Panc1 (cell line): Measurements from ENCODE around the gene SMG6. TPM values are rescaled to one million over a fixed set of nuclear protein-coding genes. Genes with fewer than 3 reads are reported as not detected.

Experiments used
- ATAC-seq: fragments of 200-7000 bp; cut with Tn5 transposase; 2 replicates; pipeline ENCODE4 v1.9.1; 2020; ENCODE audit warnings: mild to moderate bottlenecking, moderate library complexity
- BruUV-seq: library from RNA; stranded (reverse); fragments of 400-500 nt; replicated peaks from 2 replicates; lab custom pipeline; 2021; lab: Mats Ljungman, UMichigan
- CTCF ChIA-PET: fragments of 300-600 bp; sonication (Branson Sonifier 250); formaldehyde crosslinking; loops from one replicate; lab custom pipeline; 2022; ENCODE audit warnings: antibody characterized with exemption; lab: Charles Lee
- POLR2A ChIA-PET: fragments of 300-600 bp; sonication (Branson Sonifier 250); formaldehyde crosslinking; loops from one replicate; lab custom pipeline; 2022; ENCODE audit warnings: antibody characterized with exemption; lab: Charles Lee
- DNase-seq: peaks from one replicate; pipeline ENCODE4 v3.0.0-alpha.2; 2010; ENCODE audit warnings: low read depth, low spot score
- H3K27ac ChIP-seq: 2 replicates; pipeline ENCODE4 v1.5.1; 2011; ENCODE audit warnings: mild to moderate bottlenecking, low read length, inconsistent platforms
- H3K27me3 ChIP-seq: fragments of 200-500 bp; sonication (Bioruptor generic); 2 replicates; pipeline ENCODE4 v1.6.0; 2014; ENCODE audit warnings: low read length, inconsistent platforms; ENCODE audit not compliant: control insufficient read depth, insufficient read depth
- H3K36me3 ChIP-seq: fragments of 200-500 bp; sonication (Bioruptor generic); 2 replicates; pipeline ENCODE4 v1.5.1; 2014; ENCODE audit warnings: inconsistent platforms, mild to moderate bottlenecking, low read length, moderate library complexity; ENCODE audit not compliant: control insufficient read depth, insufficient read depth
- H3K4me1 ChIP-seq: 2 replicates; pipeline ENCODE4 v1.5.1; 2011; ENCODE audit warnings: inconsistent platforms, mild to moderate bottlenecking, low read length, moderate library complexity; ENCODE audit not compliant: control insufficient read depth, insufficient read depth
- H3K4me3 ChIP-seq, 2 experiments: 2 replicates each; pipeline ENCODE4 v1.5.1; 2011 to 2012; ENCODE audit warnings: low read depth in 2 of 2, low read length in 2 of 2, mild to moderate bottlenecking in 2 of 2, inconsistent platforms in 1 of 2, moderate library complexity in 1 of 2
- H3K9me3 ChIP-seq: fragments of 200-500 bp; sonication (Bioruptor generic); 2 replicates; pipeline ENCODE4 v1.5.1; 2014; ENCODE audit warnings: low read depth, mild to moderate bottlenecking, inconsistent platforms, low read length, moderate library complexity; ENCODE audit not compliant: control insufficient read depth, insufficient read depth
- POLR2AphosphoS5 ChIP-seq: IDR thresholded peaks from 2 replicates; pipeline ENCODE4 v1.6.1; 2012; ENCODE audit warnings: mild to moderate bottlenecking, low read depth, low read length, moderate library complexity
- SIN3A ChIP-seq: IDR thresholded peaks from 2 replicates; pipeline ENCODE4 v1.6.1; 2012; ENCODE audit warnings: low read depth, mild to moderate bottlenecking, low read length, moderate library complexity, borderline replicate concordance; ENCODE audit not compliant: insufficient read depth
- TCF7L2 ChIP-seq: IDR thresholded peaks from 2 replicates; pipeline ENCODE4 v1.6.1; 2011; ENCODE audit warnings: mild to moderate bottlenecking, low read depth, low read length, inconsistent platforms
- in situ Hi-C: cut with HindIII; loops from 2 replicates; pipeline ENCODE4 v1.10.0; 2016; ENCODE audit warnings: low sequenced_read_pairs, low pct_unique_long_range_greater_than_20kb
- intact Hi-C: fragments of 100-400 bp; cut with micrococcal nuclease; formaldehyde crosslinking; loops from one replicate; pipeline ENCODE4 v1.10.0; 2022; ENCODE audit not compliant: unreplicated experiment
- total RNA-seq: library from RNA; stranded (reverse); gene quantifications from one replicate; pipeline ENCODE4 v1.2.1, GENCODE V29; 2021; ENCODE audit not compliant: unreplicated experiment
- TF ChIP-seq, protein P1 (sequence below): fragments of 450-650 bp; IDR thresholded peaks from 2 replicates; pipeline ENCODE4 v1.5.1; 2017; ENCODE audit warnings: mild to moderate bottlenecking
- TF ChIP-seq, protein P2 (sequence below), 2 experiments: IDR thresholded peaks; 2 replicates each; pipeline ENCODE4 v1.6.1; 2011 to 2012; ENCODE audit warnings: low read depth in 2 of 2, control low read depth in 1 of 2, low read length in 1 of 2, mild to moderate bottlenecking in 1 of 2, moderate library complexity in 1 of 2; ENCODE audit not compliant: insufficient read depth in 1 of 2

SMG6 gene
- total RNA-seq, 1 experiment from 2014 or later = 17.8 TPM

DNA sequence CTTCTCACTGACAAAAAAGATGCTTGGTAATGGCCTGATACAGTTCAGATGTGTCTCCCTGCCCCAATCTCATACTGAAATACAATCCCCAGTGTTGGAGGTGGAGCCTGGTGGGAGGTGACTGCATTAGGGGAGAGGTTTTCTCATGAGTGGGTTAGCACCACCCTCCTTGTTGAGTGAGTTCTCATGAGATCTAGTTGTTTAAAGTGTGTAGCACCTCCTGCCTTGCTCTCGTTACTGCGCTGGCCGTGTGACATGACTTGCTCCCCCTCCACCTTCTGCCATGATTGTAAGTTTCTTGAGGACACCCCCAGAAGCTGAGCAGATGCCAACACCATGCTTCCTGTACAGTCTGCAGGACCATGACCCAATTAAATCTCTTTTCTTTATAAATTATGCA lies 27.7 kb upstream of the SMG6 start:
- peaks cover 51% of the 10 kb centered on the region for H3K36me3 ChIP-seq

DNA sequence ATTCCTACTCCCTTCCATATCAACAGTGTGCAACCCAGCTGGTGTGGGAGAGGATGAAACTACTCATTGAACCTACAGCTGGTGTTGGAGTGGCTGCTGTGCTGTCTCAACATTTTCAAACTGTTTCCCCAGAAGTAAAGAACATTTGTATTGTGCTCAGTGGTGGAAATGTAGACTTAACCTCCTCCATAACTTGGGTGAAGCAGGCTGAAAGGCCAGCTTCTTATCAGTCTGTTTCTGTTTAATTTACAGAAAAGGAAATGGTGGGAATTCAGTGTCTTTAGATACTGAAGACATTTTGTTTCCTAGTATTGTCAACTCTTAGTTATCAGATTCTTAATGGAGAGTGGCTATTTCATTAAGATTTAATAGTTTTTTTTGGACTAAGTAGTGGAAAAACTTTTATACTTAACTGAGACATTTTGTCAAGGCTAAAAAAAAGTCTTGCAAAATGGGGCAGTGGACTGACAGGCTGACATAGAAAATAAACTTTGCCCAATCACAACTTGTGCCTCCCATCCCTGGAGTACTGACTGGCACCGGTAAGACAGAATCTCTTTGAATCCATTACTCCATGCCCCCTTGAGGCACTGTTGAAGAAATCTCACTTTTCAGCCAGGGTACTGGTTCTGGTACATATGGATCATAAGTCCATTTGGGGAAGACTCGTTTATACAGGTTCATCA lies 20.2 kb upstream of the SMG6 start:
- DNase-seq = no peak
- Histone ChIP-seq H3K27ac (no peak overlapping the region), H3K9me3 (no peaks in the 10 kb centered on the region), H3K27me3 (no peaks in the 10 kb centered on the region), H3K4me1 (no peaks in the 10 kb centered on the region), H3K4me3 (no peak overlapping the region), H3K36me3 (peaks cover 31% of the 10 kb centered on the region)
- intact Hi-C loops = no loop called here
- no peak for TF ChIP-seq POLR2AphosphoS5
- TF ChIP-seq, protein P1, sequence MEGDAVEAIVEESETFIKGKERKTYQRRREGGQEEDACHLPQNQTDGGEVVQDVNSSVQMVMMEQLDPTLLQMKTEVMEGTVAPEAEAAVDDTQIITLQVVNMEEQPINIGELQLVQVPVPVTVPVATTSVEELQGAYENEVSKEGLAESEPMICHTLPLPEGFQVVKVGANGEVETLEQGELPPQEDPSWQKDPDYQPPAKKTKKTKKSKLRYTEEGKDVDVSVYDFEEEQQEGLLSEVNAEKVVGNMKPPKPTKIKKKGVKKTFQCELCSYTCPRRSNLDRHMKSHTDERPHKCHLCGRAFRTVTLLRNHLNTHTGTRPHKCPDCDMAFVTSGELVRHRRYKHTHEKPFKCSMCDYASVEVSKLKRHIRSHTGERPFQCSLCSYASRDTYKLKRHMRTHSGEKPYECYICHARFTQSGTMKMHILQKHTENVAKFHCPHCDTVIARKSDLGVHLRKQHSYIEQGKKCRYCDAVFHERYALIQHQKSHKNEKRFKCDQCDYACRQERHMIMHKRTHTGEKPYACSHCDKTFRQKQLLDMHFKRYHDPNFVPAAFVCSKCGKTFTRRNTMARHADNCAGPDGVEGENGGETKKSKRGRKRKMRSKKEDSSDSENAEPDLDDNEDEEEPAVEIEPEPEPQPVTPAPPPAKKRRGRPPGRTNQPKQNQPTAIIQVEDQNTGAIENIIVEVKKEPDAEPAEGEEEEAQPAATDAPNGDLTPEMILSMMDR = no peak
- TF ChIP-seq SIN3A = no peak
- TF ChIP-seq, protein P2, sequence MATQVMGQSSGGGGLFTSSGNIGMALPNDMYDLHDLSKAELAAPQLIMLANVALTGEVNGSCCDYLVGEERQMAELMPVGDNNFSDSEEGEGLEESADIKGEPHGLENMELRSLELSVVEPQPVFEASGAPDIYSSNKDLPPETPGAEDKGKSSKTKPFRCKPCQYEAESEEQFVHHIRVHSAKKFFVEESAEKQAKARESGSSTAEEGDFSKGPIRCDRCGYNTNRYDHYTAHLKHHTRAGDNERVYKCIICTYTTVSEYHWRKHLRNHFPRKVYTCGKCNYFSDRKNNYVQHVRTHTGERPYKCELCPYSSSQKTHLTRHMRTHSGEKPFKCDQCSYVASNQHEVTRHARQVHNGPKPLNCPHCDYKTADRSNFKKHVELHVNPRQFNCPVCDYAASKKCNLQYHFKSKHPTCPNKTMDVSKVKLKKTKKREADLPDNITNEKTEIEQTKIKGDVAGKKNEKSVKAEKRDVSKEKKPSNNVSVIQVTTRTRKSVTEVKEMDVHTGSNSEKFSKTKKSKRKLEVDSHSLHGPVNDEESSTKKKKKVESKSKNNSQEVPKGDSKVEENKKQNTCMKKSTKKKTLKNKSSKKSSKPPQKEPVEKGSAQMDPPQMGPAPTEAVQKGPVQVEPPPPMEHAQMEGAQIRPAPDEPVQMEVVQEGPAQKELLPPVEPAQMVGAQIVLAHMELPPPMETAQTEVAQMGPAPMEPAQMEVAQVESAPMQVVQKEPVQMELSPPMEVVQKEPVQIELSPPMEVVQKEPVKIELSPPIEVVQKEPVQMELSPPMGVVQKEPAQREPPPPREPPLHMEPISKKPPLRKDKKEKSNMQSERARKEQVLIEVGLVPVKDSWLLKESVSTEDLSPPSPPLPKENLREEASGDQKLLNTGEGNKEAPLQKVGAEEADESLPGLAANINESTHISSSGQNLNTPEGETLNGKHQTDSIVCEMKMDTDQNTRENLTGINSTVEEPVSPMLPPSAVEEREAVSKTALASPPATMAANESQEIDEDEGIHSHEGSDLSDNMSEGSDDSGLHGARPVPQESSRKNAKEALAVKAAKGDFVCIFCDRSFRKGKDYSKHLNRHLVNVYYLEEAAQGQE (IDR thresholded peaks at IDR 0.05; ENCODE audit: insufficient read depth in 1 of 2, low read depth in 2 of 2, low read length in 1 of 2) = no peak
- TF ChIP-seq TCF7L2 = no peak
- ATAC-seq = no peak
- ChIA-PET POLR2A (interaction anchor here (0.7 kb wide), 1 partner anchor 41 kb away, joined by 3 read pairs; no protein-coding TSS in a partner anchor), CTCF (no interaction called here)
- in situ Hi-C loops = no loop called here
- no TSS peak for BruUV-seq

More for the DNA sequence above, 27.7 kb upstream of the SMG6 start:
- no peak overlapping the region for H3K27ac ChIP-seq
- no peak overlapping the region for H3K4me3 ChIP-seq
- H3K27me3 ChIP-seq = no peaks in the 10 kb centered on the region
- H3K9me3 ChIP-seq = no peaks in the 10 kb centered on the region
- no TSS peak for BruUV-seq
- peaks cover 13% of the 10 kb centered on the region for H3K4me1 ChIP-seq
- in situ Hi-C loops = no loop called here
- ChIA-PET CTCF (no interaction called here), POLR2A (interaction anchor here (0.6 to 1.1 kb wide), 2 partner anchors 16 to 331 kb away, joined by 3 to 4 read pairs; no protein-coding TSS in a partner anchor)
- intact Hi-C loops = no loop called here
- ATAC-seq = no peak
- no peak for DNase-seq
- TF ChIP-seq, protein P1 = no peak
- TF ChIP-seq SIN3A = no peak
- TF ChIP-seq TCF7L2 = no peak
- no peak for TF ChIP-seq POLR2AphosphoS5
- TF ChIP-seq, protein P2 (IDR thresholded peaks at IDR 0.05; ENCODE audit: insufficient read depth in 1 of 2, low read depth in 2 of 2, low read length in 1 of 2) = no peak
